Upper lobe of right lung (tissue), 1 donor: ENCODE data around the gene FAM120AOS. TPM values are rescaled to one million over a fixed set of nuclear protein-coding genes. Genes with fewer than 3 reads are reported as not detected.

Experiments
- ATAC-seq: fragments of 200-7000 bp; cut with Tn5 transposase; one replicate; pipeline ENCODE4 v1.9.1; 2020; ENCODE audit warnings: mild to moderate bottlenecking, moderate library complexity
- DNase-seq: peaks from one replicate; pipeline ENCODE4 v3.0.0-alpha.2; 2020
- H3K27ac ChIP-seq: fragments of 200-600 bp; one replicate; pipeline ENCODE4 v1.8.0; 2022
- H3K27me3 ChIP-seq: fragments of 200-600 bp; one replicate; pipeline ENCODE4 v1.8.0; 2022; ENCODE audit warnings: mild to moderate bottlenecking
- H3K36me3 ChIP-seq: fragments of 200-600 bp; one replicate; pipeline ENCODE4 v1.8.0; 2022
- H3K4me1 ChIP-seq: fragments of 200-600 bp; one replicate; pipeline ENCODE4 v1.8.0; 2022
- H3K4me3 ChIP-seq: fragments of 200-600 bp; one replicate; pipeline ENCODE4 v1.8.0; 2022; ENCODE audit warnings: mild to moderate bottlenecking
- H3K9me3 ChIP-seq: fragments of 200-600 bp; one replicate; pipeline ENCODE4 v1.8.0; 2022
- intact Hi-C: fragments of 100-400 bp; cut with DNase I; formaldehyde crosslinking; loops from one replicate; pipeline ENCODE4 v1.11.0; 2022
- total RNA-seq: library from RNA; stranded (reverse); fragmentation: NEBNext Ultra II Directional; extraction: Animal tissue kit (Norgen Biotek cat#: 25700); gene quantifications from one replicate; pipeline ENCODE4 v1.2.1, GENCODE V29; 2021
- TF ChIP-seq, protein P1 (sequence below): fragments of 200-600 bp; IDR thresholded peaks from one replicate; pipeline ENCODE4 v1.8.0; 2022; ENCODE audit warnings: antibody characterized with exemption
- donor health status: DM: no; HTN: yes; CAD: no; lungs with severe emphysema.

The FAM120AOS gene
- total RNA-seq, 1 donor from 2014 or later = 46.0 TPM

DNA sequence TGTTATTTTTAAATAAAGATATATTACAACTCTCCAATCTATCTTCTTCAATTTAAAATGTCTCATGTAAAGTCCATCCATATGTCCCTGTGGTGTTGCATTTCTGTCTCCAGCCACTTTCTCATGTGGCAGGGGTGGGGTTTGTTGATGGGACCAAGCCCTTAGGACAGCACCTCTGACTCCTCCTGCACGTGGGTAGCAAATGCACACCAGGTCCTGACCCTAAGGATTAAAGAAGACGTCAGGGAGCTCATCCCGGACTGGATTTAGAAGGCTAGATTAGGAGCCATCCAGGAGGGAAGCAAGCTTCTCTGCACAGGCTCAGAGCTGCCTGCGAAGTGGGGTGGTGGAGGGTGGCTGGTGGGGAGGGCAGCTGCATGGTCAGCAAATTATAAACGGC, 38.9 kb upstream of the FAM120AOS start:
- H3K27ac ChIP-seq = no peak overlapping the region
- no peak for ATAC-seq
- H3K27me3 ChIP-seq = no peaks in the 10 kb centered on the region
- TF ChIP-seq, protein P1, sequence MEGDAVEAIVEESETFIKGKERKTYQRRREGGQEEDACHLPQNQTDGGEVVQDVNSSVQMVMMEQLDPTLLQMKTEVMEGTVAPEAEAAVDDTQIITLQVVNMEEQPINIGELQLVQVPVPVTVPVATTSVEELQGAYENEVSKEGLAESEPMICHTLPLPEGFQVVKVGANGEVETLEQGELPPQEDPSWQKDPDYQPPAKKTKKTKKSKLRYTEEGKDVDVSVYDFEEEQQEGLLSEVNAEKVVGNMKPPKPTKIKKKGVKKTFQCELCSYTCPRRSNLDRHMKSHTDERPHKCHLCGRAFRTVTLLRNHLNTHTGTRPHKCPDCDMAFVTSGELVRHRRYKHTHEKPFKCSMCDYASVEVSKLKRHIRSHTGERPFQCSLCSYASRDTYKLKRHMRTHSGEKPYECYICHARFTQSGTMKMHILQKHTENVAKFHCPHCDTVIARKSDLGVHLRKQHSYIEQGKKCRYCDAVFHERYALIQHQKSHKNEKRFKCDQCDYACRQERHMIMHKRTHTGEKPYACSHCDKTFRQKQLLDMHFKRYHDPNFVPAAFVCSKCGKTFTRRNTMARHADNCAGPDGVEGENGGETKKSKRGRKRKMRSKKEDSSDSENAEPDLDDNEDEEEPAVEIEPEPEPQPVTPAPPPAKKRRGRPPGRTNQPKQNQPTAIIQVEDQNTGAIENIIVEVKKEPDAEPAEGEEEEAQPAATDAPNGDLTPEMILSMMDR = no peak
- H3K9me3 ChIP-seq = no peaks in the 10 kb centered on the region
- H3K36me3 ChIP-seq = peaks cover 36% of the 10 kb centered on the region
- peaks cover 15% of the 10 kb centered on the region for H3K4me1 ChIP-seq
- no peak overlapping the region for H3K4me3 ChIP-seq
- peak; percentile 10 for DNase-seq
- intact Hi-C loops = no loop called here

DNA sequence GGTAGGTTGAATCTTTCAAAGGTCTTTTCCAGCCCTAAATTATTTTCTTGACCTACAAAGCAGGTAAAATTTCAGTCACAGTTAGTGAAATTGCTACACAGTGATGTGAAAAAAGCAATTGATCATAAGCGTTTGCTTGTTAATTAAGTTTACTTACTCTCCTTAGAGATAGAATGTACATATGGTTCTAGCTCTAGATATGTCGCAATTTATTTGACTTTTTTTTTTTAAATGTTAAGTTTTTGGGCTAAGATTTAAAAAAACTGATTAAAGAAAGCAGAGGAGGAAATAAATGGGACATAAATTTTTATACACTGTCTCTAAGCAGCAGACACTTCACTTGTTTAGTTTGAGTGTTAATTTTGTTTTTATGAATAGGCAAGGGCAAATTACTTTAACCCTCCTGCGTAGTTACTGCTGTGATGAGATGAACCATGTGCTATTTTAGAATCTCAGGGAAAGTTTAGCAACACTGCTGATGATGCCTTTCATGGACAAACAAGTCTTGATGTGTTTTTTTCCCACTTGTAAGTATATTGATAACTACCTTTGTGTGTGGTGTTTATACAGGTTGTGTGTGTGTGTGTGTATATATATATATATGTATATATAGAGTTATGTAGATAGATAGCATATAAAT, 38.3 kb upstream of the FAM120AOS start:
- intact Hi-C loops = no loop called here
- peaks cover 15% of the 10 kb centered on the region for H3K4me1 ChIP-seq
- no peak overlapping the region for H3K27ac ChIP-seq
- H3K36me3 ChIP-seq = peaks cover 29% of the 10 kb centered on the region
- TF ChIP-seq, protein P1 = no peak
- no peak for ATAC-seq
- no peaks in the 10 kb centered on the region for H3K27me3 ChIP-seq
- no peaks in the 10 kb centered on the region for H3K9me3 ChIP-seq
- DNase-seq = no peak
- no peak overlapping the region for H3K4me3 ChIP-seq

DNA sequence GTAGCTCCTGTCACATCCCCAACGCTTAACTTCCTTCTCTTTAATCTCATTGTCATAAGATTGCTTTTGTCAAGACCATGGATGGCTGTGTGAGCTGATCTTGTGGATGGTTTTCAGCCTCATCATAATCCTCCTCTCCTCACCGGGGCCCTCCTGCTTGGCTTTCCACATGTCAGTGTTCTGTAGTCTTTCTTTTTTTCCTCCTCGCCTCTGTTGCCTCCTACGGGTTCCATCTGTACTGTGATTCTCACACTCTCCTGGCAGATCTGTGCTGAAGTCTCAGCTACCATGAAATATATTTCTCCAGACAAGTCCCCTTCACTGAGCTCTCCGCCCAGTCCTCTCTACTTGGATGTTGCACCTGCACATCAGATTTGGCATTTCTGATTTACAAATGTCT, 34.9 kb upstream of the FAM120AOS start:
- intact Hi-C loops = no loop called here
- H3K27me3 ChIP-seq = no peaks in the 10 kb centered on the region
- ATAC-seq (no peak), DNase-seq (no peak)
- H3K27ac ChIP-seq = no peak overlapping the region
- H3K4me3 ChIP-seq = no peak overlapping the region
- no peaks in the 10 kb centered on the region for H3K9me3 ChIP-seq
- TF ChIP-seq, protein P1 = no peak
- peaks cover 28% of the 10 kb centered on the region for H3K36me3 ChIP-seq
- peaks cover 15% of the 10 kb centered on the region for H3K4me1 ChIP-seq

DNA sequence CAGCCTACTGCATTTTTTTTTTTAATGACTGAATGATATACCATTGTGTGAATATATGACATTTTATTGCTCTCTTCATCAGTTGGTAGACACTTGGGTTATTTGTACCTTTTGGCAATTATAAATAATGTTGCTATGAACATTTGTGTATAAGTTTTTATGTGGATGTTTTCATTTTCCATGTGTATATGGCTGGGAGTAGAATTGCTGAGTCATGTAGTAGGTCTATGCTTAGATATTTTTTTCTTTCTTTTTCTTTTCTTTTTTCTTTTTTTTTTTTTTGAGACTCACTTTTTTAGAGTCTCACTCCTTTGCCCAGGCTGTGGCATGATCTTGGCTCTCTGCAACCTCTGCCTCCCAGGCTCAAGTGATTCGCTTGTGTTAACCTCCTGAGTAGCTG, 32.9 kb upstream of the FAM120AOS start:
- no peak for DNase-seq
- intact Hi-C loops = no loop called here

DNA sequence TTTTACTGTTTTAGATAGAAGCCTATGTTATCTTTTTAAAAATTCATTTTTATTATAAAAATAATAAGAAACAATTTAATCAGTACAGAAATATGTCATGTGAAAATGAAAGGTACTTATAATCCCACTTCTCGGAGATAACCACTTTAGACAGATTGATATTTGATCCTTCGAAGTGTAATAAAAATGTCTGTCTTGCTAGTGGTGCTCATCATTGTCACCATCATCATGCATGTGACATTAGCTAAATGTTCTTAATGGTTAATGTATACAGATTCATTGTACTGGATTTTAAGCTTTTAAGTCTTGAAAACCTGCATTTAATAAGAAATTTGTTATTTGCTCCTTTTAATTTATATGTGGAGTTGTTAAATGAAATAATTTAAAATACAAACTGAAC, 30.1 kb upstream of the FAM120AOS start:
- ATAC-seq (no peak), DNase-seq (no peak)
- intact Hi-C loops = no loop called here
- Histone ChIP-seq H3K9me3 (no peaks in the 10 kb centered on the region), H3K36me3 (peaks cover 30% of the 10 kb centered on the region), H3K27me3 (no peaks in the 10 kb centered on the region), H3K4me3 (no peak overlapping the region), H3K27ac (no peak overlapping the region), H3K4me1 (no peaks in the 10 kb centered on the region)
- TF ChIP-seq, protein P1 = no peak

More for the DNA sequence above, 32.9 kb upstream of the FAM120AOS start:
- Histone ChIP-seq H3K27ac (no peak overlapping the region), H3K36me3 (peaks cover 28% of the 10 kb centered on the region), H3K27me3 (no peaks in the 10 kb centered on the region), H3K9me3 (no peaks in the 10 kb centered on the region), H3K4me3 (no peak overlapping the region), H3K4me1 (peaks cover 12% of the 10 kb centered on the region)
- ATAC-seq = no peak
- TF ChIP-seq, protein P1 = no peak
